Tibial artery (tissue), 4 donors: ENCODE data around the gene ADAM29.
A peak's percentile ranks its signal among the peaks of the same experiment; 100 is the strongest.
"Not testable (repeated sequence)": the region's sequence is repeated elsewhere in the genome, so short reads cannot be mapped to it uniquely, and the experiment has no call there.

Experiments
- DNase-seq, 2 donors: peaks; one replicate each; pipeline ENCODE4 v3.0.0-alpha.2; 2019
- H3K27ac ChIP-seq, 2 donors: fragments of 200-600 bp; sonication (generic) in 1 of 2; 1 replicate in 1 of 2; 2 replicates in 1 of 2; pipeline ENCODE4 v1.5.1; 2018 to 2019; ENCODE audit warnings: mild to moderate bottlenecking in 1 of 2
- H3K27me3 ChIP-seq, 2 donors: fragments of 200-600 bp; sonication (generic) in 1 of 2; one replicate each; pipeline versions ENCODE4 v1.5.1 to v1.6.0; 2016 to 2019
- H3K36me3 ChIP-seq, 3 donors: fragments of 200-600 bp; sonication (generic) in 2 of 3; one replicate each; pipeline ENCODE4 v1.5.1; 2016 to 2019; ENCODE audit warnings: mild to moderate bottlenecking in 2 of 3
- H3K4me1 ChIP-seq, 4 donors: fragments of 200-600 bp; sonication (generic) in 2 of 4; 1 replicate in 3 of 4; 2 replicates in 1 of 4; pipeline ENCODE4 v1.5.1; 2016 to 2019
- H3K4me3 ChIP-seq, 2 donors: fragments of 200-600 bp; sonication (generic) in 1 of 2; 1 replicate in 1 of 2; 2 replicates in 1 of 2; pipeline ENCODE4 v1.5.1; 2018 to 2019; ENCODE audit warnings: mild to moderate bottlenecking in 2 of 2
- H3K9me3 ChIP-seq, 3 donors: fragments of 200-600 bp; sonication (generic) in 1 of 3; one replicate each; pipeline ENCODE4 v1.5.1; 2016 to 2019
- CTCF ChIP-seq, 2 experiments: fragments of 200-600 bp in 1 of 2; fragments of 450-650 bp in 1 of 2; IDR thresholded peaks; one replicate each; pipeline ENCODE4 v1.5.1; 2017 to 2019; ENCODE audit warnings: antibody characterized with exemption in 2 of 2, mild to moderate bottlenecking in 1 of 2, moderate library complexity in 1 of 2
- intact Hi-C: fragments of 100-400 bp; cut with DNase I; formaldehyde crosslinking; loops from one replicate; pipeline ENCODE4 v1.15.0; 2023; ENCODE audit warnings: low total_unique reads

Gene ADAM29

GRCh38 chr4:174918058-174918457 is at the start of gene ADAM29:
ADAM29 (plus strand) TSS chr4:174918358; CDS start chr4:174975526, 57,168 bp downstream.
- no peak for DNase-seq
- H3K4me1 ChIP-seq, result no peaks in the 10 kb centered on the region
- no peak for TF ChIP-seq CTCF (IDR thresholded peaks at IDR 0.05)
- no peaks in the 10 kb centered on the region for H3K27me3 ChIP-seq
- no peaks in the 10 kb centered on the region for H3K36me3 ChIP-seq
- no peak within 1 kb of the TSS for H3K4me3 ChIP-seq
- H3K27ac ChIP-seq, result no peak within 1 kb of the TSS
- intact Hi-C loops, result no loop called here
- no peaks in the 10 kb centered on the region for H3K9me3 ChIP-seq

GRCh38 chr4:174869339-174869738 is 48.8 kb upstream of the ADAM29 start:
- intact Hi-C loops, result no loop called here
- Histone ChIP-seq H3K4me3 (no peak overlapping the region), H3K4me1 (no peaks in the 10 kb centered on the region), H3K27ac (no peak overlapping the region), H3K36me3 (no peaks in the 10 kb centered on the region), H3K27me3 (no peaks in the 10 kb centered on the region), H3K9me3 (no peaks in the 10 kb centered on the region)
- no peak for TF ChIP-seq CTCF (IDR thresholded peaks at IDR 0.05)
- DNase-seq, result no peak

- Histone ChIP-seq H3K36me3 (no peaks in the 10 kb centered on the region), H3K9me3 (no peaks in the 10 kb centered on the region), H3K27ac (no peak overlapping the region), H3K4me1 (no peaks in the 10 kb centered on the region), H3K4me3 (no peak overlapping the region), H3K27me3 (no peaks in the 10 kb centered on the region)
- no peak for TF ChIP-seq CTCF (IDR thresholded peaks at IDR 0.05)
- intact Hi-C loops, result no loop called here
- DNase-seq, result no peak
These were observed 47.8 kb upstream of the ADAM29 start for GRCh38 chr4:174870311-174870710.

GRCh38 chr4:174871407-174871806 is 46.8 kb upstream of the ADAM29 start:
- Histone ChIP-seq H3K4me1 (no peaks in the 10 kb centered on the region), H3K27me3 (no peaks in the 10 kb centered on the region), H3K4me3 (no peak overlapping the region), H3K27ac (no peak overlapping the region), H3K9me3 (no peaks in the 10 kb centered on the region), H3K36me3 (no peaks in the 10 kb centered on the region)
- no peak for TF ChIP-seq CTCF (IDR thresholded peaks at IDR 0.05)
- intact Hi-C loops, result no loop called here
- DNase-seq, result no peak

- H3K27ac ChIP-seq, H3K9me3 ChIP-seq, H3K27me3 ChIP-seq, DNase-seq, intact Hi-C loops, H3K36me3 ChIP-seq, H3K4me1 ChIP-seq, H3K4me3 ChIP-seq: not testable (repeated sequence)
These were observed 45.0 kb upstream of the ADAM29 start for GRCh38 chr4:174873146-174873545.

GRCh38 chr4:174873931-174874330 is 44.2 kb upstream of the ADAM29 start:
- Histone ChIP-seq H3K4me1 (no peaks in the 10 kb centered on the region), H3K4me3 (no peak overlapping the region), H3K36me3 (no peaks in the 10 kb centered on the region), H3K9me3 (no peaks in the 10 kb centered on the region), H3K27me3 (no peaks in the 10 kb centered on the region), H3K27ac (no peak overlapping the region)
- DNase-seq, result no peak
- intact Hi-C loops, result no loop called here
- TF ChIP-seq CTCF (IDR thresholded peaks at IDR 0.05), result peak in 1 of 2 experiments; percentile 16
